ENCODE results near the gene PIP5K1C.

DNA sequence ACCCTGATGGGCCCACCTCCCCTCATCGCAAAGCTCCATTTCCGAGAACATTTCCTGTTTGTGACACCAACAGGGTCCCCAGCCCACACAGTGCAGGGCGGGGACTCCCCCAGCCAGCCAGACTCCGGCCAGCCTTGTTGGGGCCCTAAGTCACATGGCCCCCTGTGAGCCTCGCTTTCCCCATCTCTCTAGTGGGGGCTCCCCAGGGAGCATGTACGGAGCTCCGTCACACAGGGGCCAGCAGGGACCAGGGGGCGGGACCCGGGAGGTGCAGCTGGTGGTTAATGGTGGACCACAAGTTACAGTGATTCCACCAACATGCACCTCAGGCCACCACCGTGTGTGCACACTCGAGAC lies 95.3 kb downstream of the PIP5K1C start:
- TF ChIP-seq, protein P1, sequence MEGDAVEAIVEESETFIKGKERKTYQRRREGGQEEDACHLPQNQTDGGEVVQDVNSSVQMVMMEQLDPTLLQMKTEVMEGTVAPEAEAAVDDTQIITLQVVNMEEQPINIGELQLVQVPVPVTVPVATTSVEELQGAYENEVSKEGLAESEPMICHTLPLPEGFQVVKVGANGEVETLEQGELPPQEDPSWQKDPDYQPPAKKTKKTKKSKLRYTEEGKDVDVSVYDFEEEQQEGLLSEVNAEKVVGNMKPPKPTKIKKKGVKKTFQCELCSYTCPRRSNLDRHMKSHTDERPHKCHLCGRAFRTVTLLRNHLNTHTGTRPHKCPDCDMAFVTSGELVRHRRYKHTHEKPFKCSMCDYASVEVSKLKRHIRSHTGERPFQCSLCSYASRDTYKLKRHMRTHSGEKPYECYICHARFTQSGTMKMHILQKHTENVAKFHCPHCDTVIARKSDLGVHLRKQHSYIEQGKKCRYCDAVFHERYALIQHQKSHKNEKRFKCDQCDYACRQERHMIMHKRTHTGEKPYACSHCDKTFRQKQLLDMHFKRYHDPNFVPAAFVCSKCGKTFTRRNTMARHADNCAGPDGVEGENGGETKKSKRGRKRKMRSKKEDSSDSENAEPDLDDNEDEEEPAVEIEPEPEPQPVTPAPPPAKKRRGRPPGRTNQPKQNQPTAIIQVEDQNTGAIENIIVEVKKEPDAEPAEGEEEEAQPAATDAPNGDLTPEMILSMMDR (IDR thresholded peaks at IDR 0.05) = no peak
- no peak for TF ChIP-seq POLR2AphosphoS5 (IDR thresholded peaks at IDR 0.05)
- no peak for TF ChIP-seq POLR2A (IDR thresholded peaks at IDR 0.05)
- no peak for TF ChIP-seq EP300 (IDR thresholded peaks at IDR 0.05)
